Left ventricle myocardium inferior (tissue), 1 donor: ENCODE results near the gene CLTRN. TPM values are rescaled to one million over a fixed set of nuclear protein-coding genes. Genes with fewer than 3 reads are reported as not detected.

ENCODE experiments used
- DNase-seq: peaks from one replicate; pipeline ENCODE4 v3.0.0-alpha.2; 2020
- H3K27ac ChIP-seq: fragments of 200-600 bp; replicated peaks from 2 replicates; pipeline ENCODE4 v1.8.0; 2021
- H3K27me3 ChIP-seq: fragments of 200-600 bp; 2 replicates; pipeline ENCODE4 v1.8.0; 2021; ENCODE audit warnings: low read depth
- H3K36me3 ChIP-seq: fragments of 200-600 bp; 2 replicates; pipeline ENCODE4 v1.8.0; 2021
- H3K4me1 ChIP-seq: fragments of 200-600 bp; 2 replicates; pipeline ENCODE4 v1.8.0; 2021
- H3K4me3 ChIP-seq: fragments of 200-600 bp; 2 replicates; pipeline ENCODE4 v1.8.0; 2021; ENCODE audit warnings: mild to moderate bottlenecking, moderate library complexity
- H3K9me3 ChIP-seq: fragments of 200-600 bp; replicated peaks from 2 replicates; pipeline ENCODE4 v1.8.0; 2021
- intact Hi-C: fragments of 100-400 bp; cut with micrococcal nuclease; formaldehyde crosslinking; loops from one replicate; pipeline ENCODE4 v1.11.0; 2022
- total RNA-seq: library from RNA; stranded (reverse); fragmentation: NEBNext Ultra II Directional; extraction: Animal tissue kit (Norgen Biotek cat#: 25700); gene quantifications from one replicate; pipeline ENCODE4 v1.2.1, GENCODE V29; 2021
- TF ChIP-seq, protein P1 (sequence below): fragments of 200-600 bp; IDR thresholded peaks from 2 replicates; pipeline ENCODE4 v1.8.0; 2021; ENCODE audit warnings: antibody characterized with exemption, mild to moderate bottlenecking, borderline replicate concordance
- donor health status: DM: no; HTN: yes; CAD: no; lungs with severe emphysema.

CLTRN gene
- total RNA-seq, 1 donor from 2014 or later, result 0.66 TPM

DNA sequence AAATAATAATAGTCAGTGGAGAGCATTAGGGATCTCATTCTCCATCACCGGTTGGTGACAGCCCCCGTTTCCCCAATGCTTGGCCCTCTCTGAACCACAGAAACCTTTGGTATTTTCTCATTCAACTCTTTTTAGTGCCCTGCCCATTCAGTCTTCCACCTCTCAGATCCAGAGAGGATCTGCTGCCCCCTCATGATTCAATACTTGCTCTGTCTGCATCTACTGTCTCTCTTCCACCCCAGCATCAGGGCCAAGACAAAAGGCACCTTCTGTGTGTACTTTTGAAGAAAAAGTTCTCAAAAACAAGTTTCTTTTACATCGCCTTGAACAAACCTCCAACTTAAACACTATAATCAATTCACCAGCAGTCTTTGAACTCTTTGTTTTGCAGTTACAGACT lies 19.3 kb downstream of the CLTRN start:
- Histone ChIP-seq H3K27me3 (no peaks in the 10 kb centered on the region), H3K27ac (no peak overlapping the region), H3K36me3 (no peaks in the 10 kb centered on the region), H3K4me1 (no peaks in the 10 kb centered on the region), H3K4me3 (no peak overlapping the region), H3K9me3 (no peaks in the 10 kb centered on the region)
- TF ChIP-seq, protein P1, sequence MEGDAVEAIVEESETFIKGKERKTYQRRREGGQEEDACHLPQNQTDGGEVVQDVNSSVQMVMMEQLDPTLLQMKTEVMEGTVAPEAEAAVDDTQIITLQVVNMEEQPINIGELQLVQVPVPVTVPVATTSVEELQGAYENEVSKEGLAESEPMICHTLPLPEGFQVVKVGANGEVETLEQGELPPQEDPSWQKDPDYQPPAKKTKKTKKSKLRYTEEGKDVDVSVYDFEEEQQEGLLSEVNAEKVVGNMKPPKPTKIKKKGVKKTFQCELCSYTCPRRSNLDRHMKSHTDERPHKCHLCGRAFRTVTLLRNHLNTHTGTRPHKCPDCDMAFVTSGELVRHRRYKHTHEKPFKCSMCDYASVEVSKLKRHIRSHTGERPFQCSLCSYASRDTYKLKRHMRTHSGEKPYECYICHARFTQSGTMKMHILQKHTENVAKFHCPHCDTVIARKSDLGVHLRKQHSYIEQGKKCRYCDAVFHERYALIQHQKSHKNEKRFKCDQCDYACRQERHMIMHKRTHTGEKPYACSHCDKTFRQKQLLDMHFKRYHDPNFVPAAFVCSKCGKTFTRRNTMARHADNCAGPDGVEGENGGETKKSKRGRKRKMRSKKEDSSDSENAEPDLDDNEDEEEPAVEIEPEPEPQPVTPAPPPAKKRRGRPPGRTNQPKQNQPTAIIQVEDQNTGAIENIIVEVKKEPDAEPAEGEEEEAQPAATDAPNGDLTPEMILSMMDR, result peak; percentile 17
- no peak for DNase-seq
- intact Hi-C loops, result no loop called here

DNA sequence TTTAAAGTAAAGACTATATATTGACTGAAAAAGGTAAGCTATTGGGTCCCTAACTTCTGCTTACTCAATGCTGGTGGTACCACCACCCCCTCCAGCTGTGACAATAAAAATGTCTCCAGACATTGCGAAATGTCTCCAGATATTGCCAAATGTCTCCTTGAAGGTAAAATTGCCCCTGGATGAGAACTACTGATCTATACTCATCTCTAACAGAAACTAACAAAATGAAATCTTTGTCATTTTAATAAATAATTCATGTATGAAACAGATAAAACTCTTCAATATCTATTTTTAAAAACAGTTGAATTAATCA lies 20.1 kb downstream of the CLTRN start:
- Histone ChIP-seq H3K4me1 (no peaks in the 10 kb centered on the region), H3K27me3 (no peaks in the 10 kb centered on the region), H3K27ac (no peak overlapping the region), H3K36me3 (no peaks in the 10 kb centered on the region), H3K9me3 (no peaks in the 10 kb centered on the region), H3K4me3 (no peak overlapping the region)
- no peak for DNase-seq
- TF ChIP-seq, protein P1, result no peak
- intact Hi-C loops, result no loop called here

DNA sequence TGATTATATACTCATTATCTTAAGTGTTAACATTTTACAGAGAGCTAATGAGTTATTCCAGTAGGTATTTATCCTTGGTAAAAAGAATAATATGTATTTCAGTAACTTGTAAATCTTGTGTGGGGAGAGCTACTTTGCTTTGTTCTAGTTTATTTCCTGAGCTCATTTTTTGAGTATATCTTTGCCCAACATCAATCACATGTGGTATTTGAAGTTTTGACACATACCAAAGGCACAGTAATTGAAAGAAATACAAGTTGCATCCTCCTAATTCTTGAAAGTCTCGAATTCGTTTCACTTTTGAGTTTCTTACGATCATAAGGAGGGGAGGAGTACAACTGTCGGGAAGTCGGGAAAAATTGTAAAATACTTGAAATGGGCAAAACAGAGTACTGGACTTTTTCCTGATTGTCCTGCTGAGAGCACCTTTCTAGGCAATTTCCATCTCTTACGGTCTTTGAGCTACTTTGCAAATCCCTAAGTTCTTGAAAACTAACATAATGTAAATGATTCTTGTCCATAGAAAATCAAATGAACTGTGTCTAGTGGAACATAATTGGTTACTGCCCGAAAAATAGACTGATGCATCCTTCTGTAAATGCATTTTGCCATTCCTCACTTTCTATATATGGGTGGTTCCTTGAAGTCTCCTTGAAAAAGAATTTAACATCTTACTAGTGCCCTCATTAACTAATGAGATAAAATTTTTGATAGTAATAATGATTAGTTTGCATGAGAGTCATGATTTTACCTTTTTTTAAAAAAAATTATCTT lies 20.6 kb downstream of the CLTRN start:
- intact Hi-C loops, result no loop called here
- Histone ChIP-seq H3K9me3 (no peaks in the 10 kb centered on the region), H3K27ac (no peak overlapping the region), H3K4me1 (no peaks in the 10 kb centered on the region), H3K27me3 (no peaks in the 10 kb centered on the region), H3K4me3 (no peak overlapping the region), H3K36me3 (no peaks in the 10 kb centered on the region)
- TF ChIP-seq, protein P1, result no peak
- no peak for DNase-seq

DNA sequence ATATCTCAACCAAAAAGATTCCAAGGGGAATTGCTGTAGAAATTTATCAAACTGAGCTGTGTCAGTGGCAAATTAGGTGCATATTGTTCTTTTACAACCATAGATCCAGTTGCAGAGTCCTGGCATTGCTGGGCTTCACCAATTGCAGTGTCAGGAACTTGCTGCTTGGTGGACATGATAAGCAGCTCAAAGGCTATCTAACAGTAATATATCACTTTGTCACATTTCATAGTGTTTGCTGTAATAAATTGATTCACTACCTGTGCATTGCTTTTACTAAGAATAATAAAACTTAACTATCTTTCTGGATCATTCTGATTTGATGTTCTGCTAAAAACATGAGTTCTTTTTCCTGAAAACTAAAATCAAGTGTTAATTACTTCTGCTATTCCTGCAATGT lies 33.0 kb downstream of the CLTRN start:
- Histone ChIP-seq H3K4me3 (no peak overlapping the region), H3K4me1 (no peaks in the 10 kb centered on the region), H3K27ac (no peak overlapping the region), H3K27me3 (no peaks in the 10 kb centered on the region), H3K36me3 (no peaks in the 10 kb centered on the region), H3K9me3 (no peaks in the 10 kb centered on the region)
- TF ChIP-seq, protein P1, result no peak
- DNase-seq, result no peak
- intact Hi-C loops, result no loop called here

DNA sequence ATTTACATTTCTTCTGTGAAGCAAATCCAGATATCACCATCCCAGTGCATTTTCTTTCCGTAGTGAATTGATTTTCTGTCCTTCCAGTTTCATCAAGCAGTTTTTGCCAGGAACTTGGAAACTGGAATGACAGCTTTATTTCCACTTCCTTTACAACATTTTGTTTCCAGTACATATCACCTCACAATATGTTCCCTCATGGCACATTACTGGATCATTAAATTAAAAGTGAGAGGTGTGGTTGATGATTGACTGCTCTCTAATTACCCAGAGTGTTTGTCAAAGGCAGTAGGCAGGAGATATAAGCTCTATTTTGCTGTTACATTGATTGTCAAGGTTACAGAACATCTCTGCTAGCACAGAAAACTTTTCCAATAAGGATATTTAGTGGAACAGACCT lies 41.6 kb downstream of the CLTRN start:
- H3K4me1 ChIP-seq, result no peaks in the 10 kb centered on the region
- TF ChIP-seq, protein P1, result no peak
- DNase-seq, result no peak
- no peaks in the 10 kb centered on the region for H3K9me3 ChIP-seq
- no peak overlapping the region for H3K27ac ChIP-seq
- H3K36me3 ChIP-seq, result no peaks in the 10 kb centered on the region
- H3K4me3 ChIP-seq, result no peak overlapping the region
- intact Hi-C loops, result no loop called here
- no peaks in the 10 kb centered on the region for H3K27me3 ChIP-seq
